Glomerular endothelial cell (primary cell): ENCODE measurements around the gene ADAMTSL2. TPM values are rescaled to one million over a fixed set of nuclear protein-coding genes. Genes with fewer than 3 reads are reported as not detected.

Source experiments
- DNase-seq: peaks from one replicate; pipeline ENCODE4 v3.0.0-alpha.2; 2011; ENCODE audit warnings: low read depth, low spot score; ENCODE audit errors: extremely low read depth
- total RNA-seq: library from RNA; depleted of rRNA; stranded (reverse); fragments of >200 nt; gene quantifications from 2 replicates; pipeline ENCODE4 v1.2.3, GENCODE V29; 2015

ADAMTSL2 gene
- total RNA-seq, 1 donor from 2014 or later = not detected

DNA sequence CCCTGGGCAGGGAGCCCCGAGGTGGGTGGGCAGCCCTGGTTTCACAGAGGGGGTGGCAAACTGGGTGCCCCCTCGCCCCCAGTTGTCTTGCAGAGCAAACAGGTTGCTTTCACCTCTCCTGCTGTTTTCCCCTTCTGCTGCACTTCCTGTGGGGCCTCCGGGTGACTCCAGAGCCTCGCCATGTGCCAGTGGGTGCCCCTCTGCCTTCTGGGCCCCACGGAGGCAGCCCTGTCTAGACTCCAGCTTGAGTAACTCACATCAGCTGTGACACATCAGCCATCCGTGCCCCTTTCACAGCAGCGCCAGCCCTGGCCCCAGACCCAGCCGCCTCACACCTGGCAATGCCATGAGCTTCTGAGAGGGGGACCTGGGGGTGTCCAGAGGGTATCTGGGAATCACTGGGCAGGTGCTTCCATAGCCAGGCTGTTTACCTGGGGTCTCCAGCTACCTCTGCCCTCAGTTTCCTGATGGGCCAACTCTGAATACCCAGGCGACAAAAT, 36.9 kb downstream of the ADAMTSL2 start:
- DNase-seq = no peak

DNA sequence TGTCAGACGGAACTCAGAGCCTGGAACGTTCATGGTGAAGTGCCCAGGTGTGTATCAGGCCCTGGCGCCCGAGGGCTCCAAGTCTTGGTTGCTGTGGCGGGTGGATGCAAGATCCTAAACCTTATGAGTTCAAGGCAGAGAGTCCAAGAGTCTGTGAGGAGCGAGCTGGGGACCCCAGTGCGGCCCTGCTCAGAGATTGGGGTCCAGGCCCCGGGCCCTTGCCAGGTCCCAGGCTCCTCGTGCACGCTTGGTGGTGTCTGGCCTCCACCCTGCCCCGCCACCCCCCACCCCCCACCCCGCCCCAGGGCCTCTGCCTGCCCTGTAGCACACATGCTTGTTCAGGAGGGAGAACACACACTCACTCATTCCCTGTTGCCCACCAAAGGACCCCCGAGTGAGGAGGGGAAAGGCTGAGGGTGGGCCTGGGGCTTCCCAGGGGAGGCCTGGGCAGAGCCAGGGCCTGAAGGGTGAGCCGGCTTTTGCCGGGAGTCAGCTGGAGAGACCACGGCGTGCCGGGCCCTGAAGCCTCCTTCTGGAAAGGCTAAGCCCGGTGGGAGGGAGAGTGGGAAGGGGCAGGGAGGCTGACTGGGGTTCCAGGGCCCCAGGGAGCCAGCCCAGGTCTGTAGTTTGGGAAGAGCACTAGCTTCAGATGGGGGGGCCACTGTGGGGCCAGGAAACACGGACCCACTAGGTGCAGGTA, 37.5 kb downstream of the ADAMTSL2 start:
- no peak for DNase-seq

DNA sequence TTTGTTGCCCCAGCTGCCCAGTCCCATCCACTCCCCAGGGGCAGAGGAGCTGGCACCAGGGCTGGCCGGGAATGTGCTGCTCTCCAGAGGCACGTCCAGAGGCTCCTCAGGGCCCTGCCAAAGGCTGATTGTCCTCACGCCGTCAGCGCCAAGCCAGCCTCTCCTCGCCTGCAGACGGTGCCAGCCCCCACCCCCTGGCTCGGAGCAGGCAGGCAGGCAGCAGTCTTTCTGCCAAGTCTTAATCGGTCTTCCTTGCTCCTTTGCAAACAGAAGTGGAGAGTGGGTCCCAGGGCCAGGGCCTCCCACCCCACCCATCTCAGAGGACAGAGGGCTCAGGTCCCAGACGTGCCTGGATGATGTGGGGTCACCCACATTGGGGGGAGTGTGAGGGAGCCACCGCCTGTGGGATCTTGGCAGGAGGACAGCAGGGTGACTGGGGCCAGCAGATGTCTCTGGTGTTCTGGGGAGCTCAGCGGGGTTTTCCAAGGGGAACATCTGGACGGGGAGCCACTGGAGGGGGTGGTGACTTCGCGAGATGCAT, 38.4 kb downstream of the ADAMTSL2 start:
- DNase-seq = no peak

DNA sequence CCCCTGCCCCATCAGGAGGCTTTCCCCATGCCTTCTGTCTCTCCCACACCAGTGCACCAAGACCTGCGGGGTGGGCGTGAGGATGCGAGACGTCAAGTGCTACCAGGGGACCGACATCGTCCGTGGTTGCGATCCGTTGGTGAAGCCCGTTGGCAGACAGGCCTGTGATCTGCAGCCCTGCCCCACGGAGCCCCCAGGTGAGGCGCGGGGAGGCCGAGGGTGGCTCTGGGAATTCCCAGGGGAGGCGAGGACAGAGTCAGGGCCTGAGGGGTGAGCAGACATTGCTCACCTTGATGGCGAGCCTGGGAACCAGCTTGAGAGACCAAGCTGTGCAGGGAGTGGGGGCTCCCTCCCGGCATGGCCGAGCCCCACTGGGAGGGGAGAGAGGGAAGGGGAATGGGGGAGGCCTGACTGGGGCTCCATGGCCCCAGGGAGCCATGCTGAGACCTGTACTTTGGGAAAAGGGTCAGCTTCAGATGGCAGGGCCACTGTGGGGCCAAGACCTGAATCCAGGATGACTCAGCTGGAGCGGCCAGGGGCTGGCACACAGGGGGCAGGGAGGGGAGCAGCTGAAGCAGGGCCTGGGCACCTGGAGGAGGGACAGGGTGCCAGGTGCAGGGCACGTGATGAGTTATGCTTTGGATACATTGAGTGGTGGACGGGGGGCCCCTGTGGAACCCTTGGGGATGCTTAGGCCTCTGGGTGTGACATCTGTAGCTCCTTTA, 39.4 kb downstream of the ADAMTSL2 start:
- no peak for DNase-seq

DNA sequence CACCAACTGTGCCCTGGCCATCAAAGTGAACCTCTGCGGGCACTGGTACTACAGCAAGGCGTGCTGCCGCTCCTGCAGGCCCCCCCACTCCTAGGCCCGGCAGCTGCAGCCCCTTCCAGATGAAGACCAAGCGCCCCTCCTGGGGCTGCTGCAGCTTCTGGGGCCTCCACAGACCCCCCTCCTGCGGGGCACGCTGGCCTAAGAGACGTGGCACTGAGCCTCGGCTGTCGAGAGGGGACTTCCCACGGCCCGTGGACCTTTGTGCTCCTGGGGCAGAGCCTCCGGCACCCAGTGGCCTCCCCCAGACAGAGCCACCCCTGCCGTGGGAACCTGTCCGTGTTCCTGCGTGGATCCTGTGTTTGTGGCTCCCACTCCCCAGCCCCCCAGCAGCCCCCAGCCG, 40.3 kb downstream of the ADAMTSL2 start:
- no peak for DNase-seq

DNA sequence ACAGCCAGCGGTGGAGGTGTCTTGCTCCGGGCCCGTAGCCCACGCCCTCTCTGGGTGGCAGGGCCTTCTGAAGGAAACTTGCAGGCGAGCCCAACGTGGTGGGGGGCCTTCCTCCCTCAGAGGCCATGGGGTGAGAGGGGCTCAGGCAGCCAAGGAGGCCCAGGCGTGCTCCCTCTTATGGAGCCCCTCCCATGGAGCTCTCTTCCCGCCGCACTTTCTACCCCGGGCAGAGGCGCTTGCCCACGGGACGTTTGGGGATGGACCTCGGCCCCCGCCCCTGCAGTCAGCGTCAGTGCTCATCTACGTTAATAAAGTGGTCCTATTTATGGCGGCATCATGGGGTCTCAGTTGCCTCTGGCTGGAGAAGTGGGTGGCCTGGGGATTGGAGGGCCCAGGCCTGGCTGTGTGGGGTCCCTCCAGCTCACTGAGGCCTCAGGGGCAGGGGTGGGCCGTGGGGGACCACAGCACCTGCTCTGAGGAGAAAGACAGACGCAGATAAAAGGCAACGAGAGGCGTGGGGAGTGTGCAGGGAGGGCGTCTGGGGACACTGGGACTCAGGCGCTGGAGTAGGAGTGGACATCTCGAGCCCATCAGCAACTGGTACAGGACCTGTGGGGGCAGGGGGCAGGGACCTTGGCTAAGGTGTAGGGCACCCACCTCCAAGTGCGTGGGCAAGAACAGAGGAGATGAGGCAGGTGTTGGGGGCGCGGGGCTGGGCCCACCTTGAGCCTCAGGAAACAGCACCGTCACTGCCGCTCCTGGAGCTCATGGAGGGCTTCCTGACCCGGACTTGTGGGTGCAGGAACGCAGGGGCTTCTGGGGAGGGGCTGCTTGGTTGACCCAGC, 40.9 kb downstream of the ADAMTSL2 start:
- DNase-seq = no peak

DNA sequence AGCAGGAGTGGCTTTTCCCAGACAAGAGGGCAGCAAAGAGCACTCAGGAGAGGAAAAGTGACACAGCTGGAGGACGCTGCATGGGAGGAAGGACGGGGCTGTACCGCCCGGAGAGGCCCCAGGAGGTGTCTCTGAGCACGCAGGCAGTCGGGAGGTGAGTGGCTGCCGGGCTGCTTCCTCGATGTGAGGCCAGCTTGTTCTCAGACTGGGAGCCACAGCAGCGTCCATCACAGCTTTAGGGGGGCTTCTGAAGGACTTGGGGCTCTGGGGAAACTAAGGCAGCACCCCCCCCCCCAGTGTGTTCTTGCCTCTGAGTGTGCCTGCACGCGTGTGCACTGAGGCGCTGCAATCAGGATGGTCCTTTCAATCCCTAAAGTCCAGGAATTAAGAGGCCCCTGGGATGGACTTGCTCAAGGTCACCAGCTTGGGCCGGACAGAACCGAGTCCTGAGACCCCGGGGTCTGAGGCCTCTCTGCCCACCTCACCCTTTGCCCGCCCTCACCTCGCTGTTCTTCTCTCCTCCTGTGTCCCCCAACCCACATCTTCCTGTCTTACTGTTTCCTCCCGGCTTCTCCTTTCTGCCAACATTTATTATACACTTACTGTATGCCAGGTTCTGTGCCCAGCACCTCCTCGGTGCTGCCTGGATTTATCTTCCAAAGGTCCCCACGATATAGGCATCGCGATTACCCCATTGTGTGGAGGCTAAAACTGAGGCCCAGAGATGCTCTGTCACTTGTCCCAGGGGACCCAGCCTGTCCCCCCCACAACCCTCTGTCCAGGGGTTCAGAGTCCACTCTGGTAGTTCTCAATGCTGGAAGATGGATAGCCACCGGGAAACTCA, 41.7 kb downstream of the ADAMTSL2 start:
- no peak for DNase-seq

DNA sequence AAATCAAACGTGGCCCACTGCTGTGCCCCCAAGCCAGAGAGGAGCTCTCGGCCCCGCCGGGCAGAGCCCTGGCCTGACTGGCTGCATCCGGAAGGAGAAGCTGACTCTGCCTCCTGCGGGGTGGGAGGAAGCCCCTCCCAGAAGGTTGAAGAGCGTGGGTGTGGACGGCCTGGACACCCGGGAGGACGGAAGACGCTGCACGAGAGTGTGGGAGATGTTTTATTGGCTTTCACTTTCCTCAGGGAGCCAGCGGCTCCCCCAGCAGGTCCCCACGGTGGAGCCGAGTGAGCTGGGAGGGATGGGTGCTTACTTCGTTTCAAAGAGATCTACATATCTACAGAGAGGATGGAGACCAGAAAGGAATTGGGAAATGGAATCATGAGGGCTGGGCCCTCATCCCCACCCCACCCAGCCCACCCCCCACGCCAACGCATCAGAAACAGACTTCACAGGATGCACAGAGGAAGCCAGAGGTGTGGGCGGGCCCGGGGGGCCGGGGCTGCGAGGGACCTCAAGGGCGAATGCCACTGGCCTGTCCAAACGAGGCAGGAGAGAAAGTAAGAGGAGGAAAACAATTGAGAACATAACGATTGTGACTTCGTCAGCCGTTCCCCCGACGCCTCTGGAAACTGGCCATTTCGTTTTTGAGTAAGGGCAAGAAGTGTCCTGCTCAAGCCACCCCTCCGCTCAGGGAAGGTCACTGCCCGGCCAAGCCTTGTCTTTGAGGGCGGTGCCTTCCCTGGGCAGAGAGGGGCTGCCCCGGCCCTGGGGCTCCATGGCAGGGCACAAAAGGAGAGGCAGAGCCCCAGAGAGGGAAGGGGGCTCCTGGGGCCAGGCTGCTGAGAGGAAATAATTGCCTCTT, 42.6 kb downstream of the ADAMTSL2 start:
- no peak for DNase-seq

DNA sequence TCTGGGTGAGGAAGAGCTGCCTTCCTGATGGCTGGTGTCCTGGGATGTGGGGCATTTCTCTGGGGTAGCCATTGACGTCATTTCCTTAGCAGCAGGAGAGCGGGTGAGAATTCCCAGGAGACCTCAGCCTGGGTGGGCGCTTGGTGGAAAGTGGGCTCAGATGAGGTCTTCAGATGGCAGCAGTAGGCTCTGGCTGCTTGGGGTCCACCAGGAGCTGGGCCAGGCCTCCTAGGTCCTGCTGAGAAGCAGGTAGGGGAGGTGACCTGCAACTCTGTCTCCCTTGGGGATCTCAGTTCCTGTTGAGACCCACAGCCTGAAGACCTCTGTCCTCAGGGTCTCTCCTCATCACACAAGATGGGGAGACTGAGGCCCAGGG, 43.2 kb downstream of the ADAMTSL2 start:
- DNase-seq = no peak

DNA sequence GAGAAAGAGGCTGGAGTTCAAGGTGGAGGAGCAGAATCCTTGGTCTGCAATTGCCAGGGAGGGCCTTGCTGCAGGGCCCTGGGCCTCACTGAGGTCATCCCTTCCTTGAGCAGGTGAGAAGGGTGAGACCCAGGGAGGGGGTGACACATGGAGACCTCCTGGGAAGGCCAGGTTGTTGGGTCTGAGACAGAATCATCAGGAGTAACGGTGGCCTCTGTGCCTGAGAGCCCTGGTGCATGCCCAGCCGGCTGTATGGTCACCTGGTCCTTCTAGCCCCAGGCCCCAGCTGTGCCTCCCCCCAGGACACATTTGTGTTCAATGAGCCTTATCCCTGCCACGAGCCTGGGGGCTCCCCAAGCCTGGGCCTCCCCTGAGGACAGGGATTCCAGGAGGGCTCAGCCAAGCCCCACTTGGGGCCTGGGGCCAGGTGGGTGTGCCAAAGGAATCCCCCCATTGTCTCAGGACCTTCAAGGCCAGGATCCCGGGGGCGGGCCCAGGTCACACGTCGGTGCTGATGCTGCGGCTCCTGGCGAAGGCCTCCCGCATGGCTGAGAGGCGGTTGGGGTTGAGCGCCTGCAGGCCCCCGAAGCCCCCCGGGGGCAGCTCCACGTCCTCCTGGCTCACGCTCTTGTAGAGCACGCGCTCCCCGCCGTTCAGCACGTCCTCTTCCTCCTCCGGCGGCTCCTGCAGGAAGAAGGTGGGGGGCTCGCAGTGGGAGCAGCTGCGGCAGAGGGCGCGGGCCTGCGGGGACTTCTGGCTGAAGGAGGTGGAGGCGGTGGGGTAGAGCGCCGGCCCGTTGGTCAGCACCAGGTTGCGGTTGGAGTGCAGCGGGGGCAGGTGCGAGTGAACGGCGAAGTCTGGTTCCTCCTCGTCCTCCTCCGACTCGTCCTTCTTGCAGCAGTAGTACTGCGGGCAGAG, 44.3 kb downstream of the ADAMTSL2 start:
- DNase-seq = no peak

DNA sequence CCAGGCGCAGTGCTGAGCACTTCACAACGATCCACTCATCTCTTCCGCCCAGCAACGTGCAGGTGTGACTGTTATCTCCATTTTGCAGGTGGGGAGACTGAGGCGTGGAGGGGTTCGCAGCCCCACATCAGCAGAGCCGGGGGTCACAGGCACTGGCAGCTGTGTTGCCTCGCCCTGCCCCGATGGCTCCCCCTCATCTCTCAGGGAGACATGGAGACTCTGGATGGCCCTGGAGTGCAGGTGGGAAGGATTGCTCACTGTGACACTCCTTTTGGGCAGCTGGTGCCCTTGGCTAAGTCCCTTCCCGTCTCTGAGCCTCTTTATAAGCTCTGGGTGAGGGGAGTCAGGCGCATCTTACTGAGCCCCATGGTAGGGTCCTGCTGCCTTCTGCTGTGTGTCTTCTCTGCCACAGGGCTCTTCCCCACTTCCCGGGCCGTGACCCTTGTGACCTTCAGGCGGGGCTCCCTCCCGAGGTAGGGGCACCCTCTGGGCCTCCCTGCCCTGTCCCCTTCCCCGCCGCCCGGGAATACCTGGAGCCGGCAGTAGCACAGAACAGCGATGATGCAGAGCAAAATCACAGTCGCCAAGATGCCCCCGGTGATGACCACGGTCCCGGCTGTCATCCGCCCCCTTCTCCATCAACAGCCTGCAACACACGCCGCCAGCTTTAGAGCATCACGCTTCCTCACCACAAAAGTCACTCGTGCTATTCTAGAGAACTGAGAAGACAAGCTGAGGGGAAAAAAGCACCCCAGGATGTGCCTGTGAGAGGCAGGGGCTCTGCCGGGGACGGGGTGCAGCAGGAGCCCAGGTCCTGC, 45.3 kb downstream of the ADAMTSL2 start:
- no peak for DNase-seq

DNA sequence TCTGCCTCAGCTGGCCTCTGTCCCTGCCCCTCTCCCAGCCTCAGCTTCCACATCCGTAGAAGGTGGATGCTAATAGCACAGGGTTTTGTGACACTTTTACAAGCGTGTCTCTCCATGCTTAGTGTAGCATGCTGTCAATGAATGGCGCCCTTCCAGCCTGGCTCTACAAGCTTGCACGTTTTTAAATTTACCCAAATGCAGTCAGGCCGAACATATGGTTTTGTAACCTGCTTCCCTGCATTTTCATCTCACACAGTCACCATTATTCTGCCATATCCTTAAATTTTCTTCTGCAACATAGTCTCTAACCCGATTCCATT, 45.9 kb downstream of the ADAMTSL2 start:
- no peak for DNase-seq

DNA sequence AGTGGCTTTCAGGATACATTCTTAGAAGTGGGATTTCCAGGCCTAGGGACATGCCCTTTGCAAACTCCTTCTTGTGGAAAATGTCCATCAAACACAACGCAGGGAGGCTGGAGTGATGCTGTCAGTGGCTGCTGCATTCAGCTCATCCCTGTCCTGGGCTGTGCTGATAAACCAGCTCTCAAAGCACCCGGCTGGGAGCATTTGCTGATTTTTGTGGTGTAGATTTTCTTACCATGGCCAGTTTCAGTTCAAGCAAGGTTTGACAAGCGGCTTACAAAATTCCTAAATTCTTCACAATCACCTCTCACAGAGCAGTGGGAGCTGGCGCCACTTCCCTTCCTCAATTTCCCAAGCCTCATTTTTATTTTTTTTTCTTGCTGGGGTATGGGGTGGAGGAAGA, 46.5 kb downstream of the ADAMTSL2 start:
- DNase-seq = no peak

DNA sequence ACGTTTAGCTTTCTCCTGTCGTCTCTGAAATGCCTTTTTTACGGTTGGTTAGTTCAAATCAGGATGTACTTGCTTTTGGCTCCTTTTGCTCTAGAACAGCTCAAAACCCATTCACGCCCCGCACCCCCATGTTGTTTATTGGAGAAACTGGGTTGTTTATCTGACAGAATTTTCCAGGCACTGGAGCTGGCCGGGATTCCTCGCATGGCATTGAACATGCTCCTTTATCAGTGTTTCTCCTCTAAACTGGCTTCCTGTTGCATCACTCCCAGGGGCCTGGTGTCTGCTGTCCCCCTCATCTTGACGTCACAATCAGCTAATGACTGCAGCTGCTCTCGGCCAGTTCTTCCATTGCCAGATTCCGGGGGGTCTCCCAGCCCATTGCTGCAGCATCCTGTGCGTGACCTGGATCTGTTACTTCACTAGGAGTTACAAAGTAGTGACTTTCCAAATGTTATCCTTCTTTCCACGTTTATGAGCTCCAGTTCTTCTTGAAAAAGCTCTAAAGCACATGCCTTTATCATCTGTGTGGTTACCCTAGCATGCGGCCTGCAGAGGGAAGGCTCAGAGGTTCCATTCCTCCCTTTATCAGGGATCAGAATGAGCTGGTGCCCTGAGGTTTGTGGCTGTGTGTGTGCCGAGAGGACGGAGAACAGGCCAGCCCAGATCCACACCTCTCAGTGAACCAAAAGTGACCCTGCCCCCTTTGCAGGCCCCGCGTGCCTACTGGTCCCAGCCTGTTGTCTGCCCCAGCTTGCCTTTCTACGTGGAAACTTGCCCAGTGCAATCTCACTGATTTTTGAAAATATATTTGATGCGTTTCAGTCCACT, 47.2 kb downstream of the ADAMTSL2 start:
- no peak for DNase-seq

DNA sequence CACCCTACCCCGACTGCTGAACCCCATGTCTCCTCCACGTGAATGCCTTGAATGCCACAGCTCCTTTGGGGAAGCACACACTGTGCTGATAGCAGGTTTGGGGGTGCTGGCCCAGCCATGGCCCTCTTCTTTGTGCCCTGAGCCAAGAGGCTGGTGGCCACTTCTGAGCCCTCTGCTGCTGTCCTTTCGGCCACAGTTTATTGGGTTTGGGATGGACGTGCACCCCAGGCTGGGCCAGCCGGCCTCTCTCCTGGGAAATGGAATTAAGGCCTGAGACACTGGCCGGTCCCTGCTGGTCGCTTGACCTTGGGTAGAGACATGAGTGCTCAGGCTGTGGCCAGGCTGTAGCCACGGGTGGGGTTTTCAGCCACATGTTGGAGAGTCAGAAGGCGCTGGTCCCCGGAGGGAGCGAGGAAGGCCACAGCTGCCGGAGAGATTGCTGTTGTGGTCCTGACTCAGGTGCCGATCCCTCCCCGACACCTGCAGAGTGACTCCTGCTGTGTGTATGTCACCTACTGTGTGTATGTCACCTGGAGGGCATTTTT, 48.1 kb downstream of the ADAMTSL2 start:
- no peak for DNase-seq

DNA sequence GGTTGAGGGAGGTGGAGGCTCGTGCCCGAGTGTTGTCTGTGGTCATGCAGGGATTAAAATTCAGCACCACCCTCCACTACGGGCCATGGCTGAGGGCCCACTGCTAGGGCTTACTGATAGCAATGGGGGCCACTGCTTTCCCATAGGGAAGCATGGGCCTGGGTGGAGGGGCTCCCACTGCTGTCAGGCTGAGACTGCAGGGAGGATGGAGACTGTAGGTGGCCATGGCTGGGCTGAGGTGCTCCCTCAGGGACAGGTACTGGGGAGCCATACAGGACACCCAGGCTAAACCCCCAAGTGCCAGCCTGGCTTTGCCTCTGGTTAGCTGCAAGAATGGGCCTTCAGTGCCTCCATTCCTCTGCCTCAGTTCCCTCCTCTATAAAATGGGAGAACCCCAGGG, 48.6 kb downstream of the ADAMTSL2 start:
- no peak for DNase-seq
